Astrocyte (in vitro differentiated cells and primary cell): Measurements from ENCODE around the gene IFT88.

Experiments used
- EZH2 ChIP-seq: IDR thresholded peaks from 2 replicates; pipeline ENCODE4 v1.6.1; 2012; ENCODE audit warnings: mild to moderate bottlenecking, low read length, inconsistent platforms; ENCODE audit not compliant: insufficient read depth
- TF ChIP-seq, protein P1 (sequence below): IDR thresholded peaks from 2 replicates; pipeline ENCODE4 v1.5.1; 2011; ENCODE audit warnings: low read depth, mild to moderate bottlenecking, inconsistent platforms, low read length, moderate library complexity; ENCODE audit not compliant: insufficient read depth

DNA sequence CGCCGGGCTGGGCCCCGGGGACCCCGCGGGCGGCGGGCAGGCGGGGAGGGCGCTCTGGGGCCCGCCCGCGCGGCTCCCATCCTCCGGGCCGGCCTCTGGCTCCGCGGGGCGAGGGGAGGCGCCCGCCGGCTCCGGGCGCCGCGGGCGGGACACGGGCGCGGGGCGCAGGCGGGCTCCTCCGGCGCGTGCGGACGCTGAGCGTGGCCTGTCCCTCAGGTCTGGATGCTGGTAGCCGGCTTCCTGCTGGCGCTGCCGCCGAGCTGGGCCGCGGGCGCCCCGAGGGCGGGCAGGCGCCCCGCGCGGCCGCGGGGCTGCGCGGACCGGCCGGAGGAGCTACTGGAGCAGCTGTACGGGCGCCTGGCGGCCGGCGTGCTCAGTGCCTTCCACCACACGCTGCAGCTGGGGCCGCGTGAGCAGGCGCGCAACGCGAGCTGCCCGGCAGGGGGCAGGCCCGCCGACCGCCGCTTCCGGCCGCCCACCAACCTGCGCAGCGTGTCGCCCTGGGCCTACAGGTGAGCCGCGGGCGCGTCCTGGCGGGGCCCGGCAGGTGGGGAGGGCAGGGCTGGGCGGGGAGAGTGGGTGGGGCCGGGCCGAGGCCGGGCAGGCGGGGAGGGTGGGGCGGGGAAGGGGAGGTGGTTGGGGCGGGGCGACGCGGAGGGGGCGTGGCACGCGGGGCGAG, 137.0 kb downstream of the IFT88 start:
- TF ChIP-seq, protein P1, sequence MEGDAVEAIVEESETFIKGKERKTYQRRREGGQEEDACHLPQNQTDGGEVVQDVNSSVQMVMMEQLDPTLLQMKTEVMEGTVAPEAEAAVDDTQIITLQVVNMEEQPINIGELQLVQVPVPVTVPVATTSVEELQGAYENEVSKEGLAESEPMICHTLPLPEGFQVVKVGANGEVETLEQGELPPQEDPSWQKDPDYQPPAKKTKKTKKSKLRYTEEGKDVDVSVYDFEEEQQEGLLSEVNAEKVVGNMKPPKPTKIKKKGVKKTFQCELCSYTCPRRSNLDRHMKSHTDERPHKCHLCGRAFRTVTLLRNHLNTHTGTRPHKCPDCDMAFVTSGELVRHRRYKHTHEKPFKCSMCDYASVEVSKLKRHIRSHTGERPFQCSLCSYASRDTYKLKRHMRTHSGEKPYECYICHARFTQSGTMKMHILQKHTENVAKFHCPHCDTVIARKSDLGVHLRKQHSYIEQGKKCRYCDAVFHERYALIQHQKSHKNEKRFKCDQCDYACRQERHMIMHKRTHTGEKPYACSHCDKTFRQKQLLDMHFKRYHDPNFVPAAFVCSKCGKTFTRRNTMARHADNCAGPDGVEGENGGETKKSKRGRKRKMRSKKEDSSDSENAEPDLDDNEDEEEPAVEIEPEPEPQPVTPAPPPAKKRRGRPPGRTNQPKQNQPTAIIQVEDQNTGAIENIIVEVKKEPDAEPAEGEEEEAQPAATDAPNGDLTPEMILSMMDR = peak; percentile 19
- TF ChIP-seq EZH2 = no peak
